NCI-H446 treated with DMSO at 0.1 percent for 48 hours (cell line): ENCODE data around the gene WDR70.
A peak's percentile ranks its signal among the peaks of the same experiment; 100 is the strongest.
"Not testable (repeated sequence)": the region's sequence is repeated elsewhere in the genome, so short reads cannot be mapped to it uniquely, and the experiment has no call there.

ENCODE experiments used
- DNase-seq: peaks from one replicate; lab custom pipeline; 2025; lab: John Stamatoyannopoulos, UW

Gene WDR70

GRCh38 chr5:37685211-37685610 is 306.1 kb downstream of the WDR70 start:
- DNase-seq, result no peak

DNA sequence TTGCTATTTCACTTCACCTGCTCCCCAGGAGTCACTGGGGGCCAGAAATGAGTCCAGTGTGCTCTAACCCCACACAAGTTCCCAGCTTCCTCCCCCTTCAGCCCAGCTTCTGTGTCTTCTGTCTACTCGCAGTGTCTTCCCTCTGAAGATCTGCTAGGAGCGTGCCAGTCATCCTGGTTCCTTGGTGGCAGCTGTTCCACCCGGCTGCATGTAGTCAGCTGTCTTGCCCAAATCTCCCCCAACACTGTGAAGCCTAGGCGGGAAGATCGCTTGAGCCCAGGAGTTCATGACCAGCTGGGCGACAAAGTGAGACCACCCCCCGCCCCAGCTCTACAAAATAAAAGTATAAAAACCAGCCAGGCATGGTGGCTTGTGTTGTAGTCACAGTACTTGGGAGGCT is 306.7 kb downstream of the WDR70 start:
- DNase-seq, result no peak

GRCh38 chr5:37688925-37689324 is 309.8 kb downstream of the WDR70 start:
- not testable (repeated sequence) for DNase-seq

DNA sequence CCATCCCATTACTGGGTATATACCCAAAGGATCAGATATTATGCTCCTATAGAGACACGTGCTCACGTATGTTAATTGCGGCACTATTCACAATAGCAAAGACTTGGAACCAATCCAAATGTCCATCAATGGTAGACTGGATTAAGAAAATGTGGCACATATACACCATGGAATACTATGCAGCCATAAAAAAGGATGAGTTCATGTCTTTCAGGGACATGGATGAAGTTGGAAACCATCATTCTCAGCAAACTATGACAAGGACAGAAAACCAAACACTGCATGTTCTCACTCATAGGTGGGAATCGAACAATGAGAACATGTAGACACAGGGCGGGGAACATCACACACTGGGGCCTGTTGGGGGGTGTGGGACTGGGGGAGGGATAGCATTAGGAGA is 315.2 kb downstream of the WDR70 start:
- not testable (repeated sequence) for DNase-seq

DNA sequence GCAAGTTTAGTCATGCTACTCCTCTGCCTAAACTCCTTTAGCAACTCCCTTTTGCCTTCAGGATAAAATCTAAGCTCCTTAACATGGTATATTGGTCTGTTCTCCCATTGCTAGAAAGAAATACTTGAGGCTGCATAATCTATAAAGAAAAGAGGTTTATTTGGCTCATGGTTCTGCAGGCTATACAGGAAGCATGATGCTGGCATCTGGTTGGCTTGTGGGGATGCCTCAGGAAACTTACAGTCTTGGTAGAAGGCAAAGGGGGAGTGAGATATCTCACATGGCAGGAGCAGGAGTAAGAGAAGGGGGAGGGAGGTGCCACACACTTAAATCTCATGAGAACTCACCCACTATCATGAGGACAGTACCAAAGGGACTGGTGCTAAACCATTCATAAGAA is 315.7 kb downstream of the WDR70 start:
- DNase-seq, result no peak

DNA sequence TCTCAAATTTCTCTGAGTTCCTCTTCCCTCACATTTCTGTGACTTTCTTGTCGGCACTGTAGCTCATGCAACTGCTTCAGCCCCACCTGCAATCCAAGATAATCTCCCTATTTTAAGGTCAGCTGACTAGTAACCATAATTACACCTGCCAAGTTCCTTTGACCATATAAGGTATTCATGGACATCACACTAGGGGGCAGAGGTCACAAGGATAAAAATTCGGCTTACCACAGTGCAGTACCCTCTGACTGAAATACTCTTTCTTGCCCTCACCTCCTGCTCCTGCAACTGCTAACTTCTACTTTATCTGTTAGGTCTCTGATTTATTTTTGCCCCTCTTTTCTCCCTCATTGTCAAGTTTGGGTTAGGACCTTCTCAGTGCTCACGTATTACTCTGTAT is 316.5 kb downstream of the WDR70 start:
- no peak for DNase-seq

- DNase-seq, result peak; percentile 28
Measured at GRCh38 chr5:37696190-37697021, 317.3 kb downstream of the WDR70 start.

GRCh38 chr5:37701868-37702267 is 322.8 kb downstream of the WDR70 start:
- no peak for DNase-seq

DNA sequence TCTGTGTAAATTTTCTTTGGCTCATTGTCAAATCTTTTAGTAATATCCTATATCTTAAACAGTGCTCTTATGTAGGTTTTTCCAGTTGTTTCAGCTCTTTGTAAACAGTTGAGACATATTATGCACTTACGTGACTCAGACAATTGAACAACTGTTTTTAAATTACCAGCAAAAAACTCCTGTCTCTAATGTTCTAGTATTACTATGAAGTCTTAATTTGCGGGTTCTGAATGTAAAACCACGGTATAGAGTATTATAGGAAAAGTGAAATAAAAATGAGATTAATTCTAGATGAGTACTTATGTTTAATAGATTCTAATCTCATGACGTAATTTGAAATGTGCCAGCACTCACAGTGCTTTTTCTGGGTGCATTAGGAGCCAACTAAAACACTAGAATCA is 324.7 kb downstream of the WDR70 start:
- no peak for DNase-seq

- DNase-seq, result no peak
Measured at GRCh38 chr5:37704406-37704805, 325.3 kb downstream of the WDR70 start.

GRCh38 chr5:37709020-37709419 is 329.9 kb downstream of the WDR70 start:
- DNase-seq, result no peak

DNA sequence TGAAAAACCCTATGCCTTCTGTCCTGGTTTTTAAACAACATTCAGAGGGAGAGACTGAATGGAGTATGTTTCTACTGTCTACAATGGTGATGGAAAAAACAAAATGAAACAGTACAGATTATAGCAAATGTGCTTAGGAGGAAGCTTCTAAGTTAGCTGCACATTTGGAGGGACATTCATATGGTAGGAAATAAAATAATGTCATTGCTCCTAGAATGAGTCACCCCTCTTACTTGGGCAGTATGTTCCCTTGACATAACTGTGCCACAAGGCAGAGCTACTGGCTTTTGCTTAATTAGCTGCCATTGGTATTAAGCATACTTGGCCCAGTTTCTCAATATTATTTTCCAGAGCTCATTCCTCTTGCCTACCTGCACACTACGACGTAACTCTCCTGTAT is 331.8 kb downstream of the WDR70 start:
- DNase-seq, result no peak

DNA sequence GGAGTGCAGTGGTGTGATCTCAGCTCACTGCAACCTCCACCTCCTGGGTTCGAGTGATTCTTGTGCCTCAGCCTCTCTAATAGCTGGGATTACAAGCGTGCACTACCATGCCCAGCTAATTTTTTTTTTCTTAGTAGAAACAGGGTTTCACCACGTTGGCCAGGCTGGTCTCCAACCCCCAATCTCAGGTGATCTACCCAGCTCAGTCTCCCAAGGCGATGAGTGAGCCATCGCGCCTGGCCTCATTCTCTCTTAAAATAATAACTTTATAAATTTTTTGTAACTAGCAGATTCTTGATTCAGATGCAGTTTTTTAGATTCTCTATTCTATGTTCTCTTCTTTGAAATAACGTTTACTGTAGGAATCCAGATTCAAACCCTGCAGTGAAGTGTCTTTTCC is 333.6 kb downstream of the WDR70 start:
- DNase-seq, result no peak

- DNase-seq, result no peak
Measured at GRCh38 chr5:37714756-37715155, 335.6 kb downstream of the WDR70 start.

DNA sequence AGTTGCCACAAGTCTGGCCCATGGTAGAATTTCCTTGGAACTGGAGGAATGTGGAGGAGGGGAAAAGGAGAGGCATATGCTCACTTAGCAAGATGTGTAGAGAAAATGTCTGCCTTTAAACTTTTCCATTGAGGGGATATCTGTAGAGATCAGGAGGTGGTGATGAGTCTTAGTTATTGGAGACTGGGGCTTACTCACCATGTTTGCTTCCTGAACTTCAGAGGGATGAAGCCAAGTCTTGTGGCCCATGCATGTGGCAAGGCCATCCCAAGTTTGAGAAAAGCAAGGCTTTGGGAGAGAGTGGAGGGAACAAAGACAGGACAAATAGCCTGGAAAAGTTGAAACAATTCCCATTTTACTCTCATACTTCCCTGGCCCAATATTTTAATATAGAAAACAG is 336.2 kb downstream of the WDR70 start:
- DNase-seq, result no peak

DNA sequence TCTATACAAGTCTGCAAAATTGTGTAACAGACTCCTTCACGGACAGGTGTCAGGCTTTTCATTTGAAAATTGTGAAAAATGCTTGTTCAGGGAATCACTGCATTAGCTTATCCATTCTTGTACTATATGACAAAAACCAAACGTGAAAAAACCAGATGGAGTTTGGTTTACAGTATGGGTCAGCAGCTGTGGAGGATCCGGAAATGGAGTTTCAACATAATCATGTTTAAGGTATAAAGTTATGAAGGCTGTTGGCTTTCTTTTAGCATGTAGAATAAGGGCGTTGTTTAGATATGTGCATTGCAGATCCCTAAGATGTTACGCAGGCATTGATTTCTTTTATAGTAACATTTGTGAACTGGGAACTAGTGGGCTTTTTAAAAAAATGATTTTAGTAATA is 336.9 kb downstream of the WDR70 start:
- DNase-seq, result no peak

GRCh38 chr5:37716405-37716804 is 337.3 kb downstream of the WDR70 start:
- no peak for DNase-seq

DNA sequence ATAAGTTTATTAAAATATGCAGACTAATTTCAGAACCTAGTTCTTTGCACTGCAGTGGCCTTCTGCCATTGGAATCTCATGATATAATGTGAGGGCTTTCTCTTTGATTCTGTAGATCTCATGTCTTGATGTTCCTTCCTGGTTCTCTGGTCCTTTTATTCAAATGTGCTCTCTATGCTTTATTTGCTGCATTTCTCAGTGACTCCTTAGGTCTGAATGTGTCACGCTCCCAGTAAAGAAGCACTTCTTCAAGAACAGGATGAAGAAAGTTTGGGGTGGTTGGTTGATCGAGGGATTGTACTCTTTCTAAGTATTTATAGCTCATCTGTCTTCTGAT is 338.1 kb downstream of the WDR70 start:
- DNase-seq, result no peak

DNA sequence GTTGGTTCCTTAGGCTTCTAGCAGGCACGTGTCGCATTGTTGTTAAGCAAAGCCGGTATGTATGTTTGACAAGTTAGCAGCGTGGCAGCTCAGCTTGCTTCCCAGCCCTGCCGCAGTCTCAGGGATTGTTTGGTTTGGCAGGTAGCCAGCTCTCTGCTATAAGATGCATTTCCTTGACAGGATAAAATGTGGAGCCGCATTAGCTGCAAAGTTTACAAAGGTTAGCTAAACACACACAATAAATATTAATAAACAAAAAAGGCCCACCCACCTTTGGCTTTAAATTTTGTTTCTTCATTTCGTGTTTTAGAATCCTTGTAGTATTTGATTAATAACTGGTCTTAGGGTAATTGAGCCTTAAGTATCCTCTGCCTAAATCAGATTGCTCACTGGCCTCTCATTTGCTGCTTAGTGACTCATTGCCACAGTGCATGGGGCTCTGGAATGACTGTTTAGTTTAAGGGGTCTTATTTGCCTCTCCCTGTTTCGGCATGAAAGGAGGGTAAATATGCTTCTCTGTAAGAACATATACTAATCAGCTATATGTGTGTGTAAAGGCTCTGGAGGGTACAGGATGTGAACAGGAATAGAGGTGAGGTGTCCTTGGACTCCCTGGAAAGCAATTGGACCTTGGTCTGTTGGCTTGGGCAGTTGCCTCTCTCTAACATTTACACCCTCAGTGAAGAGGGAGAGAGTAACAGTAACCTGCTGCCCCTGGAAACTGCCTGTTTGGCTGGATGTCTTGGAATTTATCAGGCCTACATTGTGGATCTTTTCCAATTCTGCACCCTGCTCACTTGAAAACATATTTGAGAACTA is 338.7 kb downstream of the WDR70 start:
- peak; percentile 74 for DNase-seq

- no peak for DNase-seq
Measured at GRCh38 chr5:37720550-37720952, 341.4 kb downstream of the WDR70 start.

DNA sequence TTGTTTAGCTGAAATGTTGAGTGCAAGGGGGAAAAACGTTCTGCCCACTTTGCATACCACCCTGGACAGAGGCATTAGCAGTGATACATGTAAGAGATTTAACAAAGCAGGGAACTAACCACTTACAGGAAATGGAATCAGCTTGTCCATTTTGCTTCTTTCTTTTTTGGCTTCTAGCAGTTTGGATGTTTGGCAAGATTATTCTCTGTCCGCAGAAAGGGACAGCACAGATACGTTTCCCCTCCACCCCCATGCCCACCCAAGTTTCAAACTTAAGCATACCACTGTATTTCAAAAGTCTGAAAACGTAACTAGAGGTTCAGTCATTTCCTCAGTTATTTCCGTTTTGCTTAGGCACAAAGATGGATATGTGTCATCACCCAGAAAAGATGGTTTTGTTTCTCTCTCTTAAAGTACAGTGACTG is 342.3 kb downstream of the WDR70 start:
- DNase-seq, result no peak

DNA sequence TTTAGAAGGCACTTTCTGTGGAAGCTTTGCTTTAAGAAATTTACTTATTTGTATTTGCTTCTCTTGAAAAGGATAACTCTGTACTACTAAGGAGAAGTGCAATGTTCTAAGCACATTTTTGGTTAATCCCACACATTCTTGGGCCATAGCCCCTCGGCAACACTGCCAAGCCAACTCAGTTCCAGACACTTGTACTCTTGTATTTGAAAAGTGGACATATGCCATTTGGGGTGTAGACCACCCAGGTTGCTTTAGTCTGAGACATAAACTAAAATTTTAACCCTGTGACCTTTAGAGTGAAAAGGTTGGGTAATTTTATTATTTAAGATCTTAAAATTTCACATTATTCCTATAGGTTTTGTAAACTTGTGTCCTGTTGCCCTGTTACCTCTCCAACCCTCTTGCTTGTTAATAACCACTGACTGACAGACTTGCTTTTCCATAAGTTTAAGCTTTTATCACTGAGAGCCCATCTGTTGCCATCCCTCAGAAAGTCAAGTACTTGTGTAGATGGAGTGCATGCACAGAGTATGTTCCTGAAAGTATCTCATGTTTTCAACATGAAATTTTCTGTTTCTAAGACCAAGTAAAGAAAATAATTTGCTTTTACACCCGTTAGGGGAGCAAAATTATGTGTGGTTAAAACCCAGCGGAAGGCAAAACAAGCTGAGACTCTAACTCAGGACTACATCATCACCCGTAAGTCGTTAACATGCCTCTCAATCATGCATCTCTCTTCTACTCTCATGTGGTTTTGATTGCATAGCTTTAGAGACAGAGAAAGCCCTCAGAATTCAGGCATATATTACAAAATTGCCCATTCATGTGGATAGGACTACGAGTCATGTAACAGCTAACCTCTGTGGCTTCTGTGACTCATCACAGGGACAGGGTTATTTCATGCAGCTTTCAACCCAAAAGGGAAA is 343.4 kb downstream of the WDR70 start:
- DNase-seq, result no peak
